Activated CD8-positive, alpha-beta memory T cell treated with anti-CD3 and anti-CD28 coated beads, Interleukin-2, amount 10 ng/mL, durations not matched to agents 7 days and 5 days (primary cell): ENCODE data around the gene LLGL2. TPM values are rescaled to one million over a fixed set of nuclear protein-coding genes. Genes with fewer than 3 reads are reported as not detected.
A peak's percentile ranks its signal among the peaks of the same experiment; 100 is the strongest.

ENCODE experiments used
- ATAC-seq: fragments of 150-1000 bp; cut with Tn5 transposase; one replicate; pipeline ENCODE4 v1.10.0; 2021; ENCODE audit warnings: moderate library complexity
- CTCF ChIA-PET: fragments of 350-600 bp; sonication (Branson Sonifier 250); formaldehyde crosslinking; loops from one replicate; lab custom pipeline; 2021; ENCODE audit warnings: antibody characterized with exemption; lab: Charles Lee
- DNase-seq: peaks from one replicate; pipeline ENCODE4 v3.0.0-alpha.2; 2020
- H3K27ac Mint-ChIP-seq: one replicate; pipeline ENCODE4 v1.8.0; 2021; ENCODE audit warnings: mild to moderate bottlenecking, mixed read lengths
- H3K27me3 Mint-ChIP-seq: one replicate; pipeline ENCODE4 v1.8.0; 2021; ENCODE audit warnings: mixed read lengths
- H3K36me3 Mint-ChIP-seq: one replicate; pipeline ENCODE4 v1.8.0; 2021; ENCODE audit warnings: mild to moderate bottlenecking, mixed read lengths
- H3K4me1 Mint-ChIP-seq: one replicate; pipeline ENCODE4 v1.8.0; 2021; ENCODE audit warnings: mixed read lengths
- H3K4me3 Mint-ChIP-seq: one replicate; pipeline ENCODE4 v1.8.0; 2021; ENCODE audit warnings: mild to moderate bottlenecking, moderate library complexity, mixed read lengths
- H3K9me3 Mint-ChIP-seq: one replicate; pipeline ENCODE4 v1.8.0; 2022; ENCODE audit warnings: low read depth, mixed read lengths
- total RNA-seq, 2 experiments: library from RNA; stranded (reverse); gene quantifications; one replicate each; pipeline ENCODE4 v1.2.3, GENCODE V29; 2021

LLGL2 gene
- total RNA-seq, 2 experiments from 2014 or later: 15.7 to 30.5 TPM

DNA sequence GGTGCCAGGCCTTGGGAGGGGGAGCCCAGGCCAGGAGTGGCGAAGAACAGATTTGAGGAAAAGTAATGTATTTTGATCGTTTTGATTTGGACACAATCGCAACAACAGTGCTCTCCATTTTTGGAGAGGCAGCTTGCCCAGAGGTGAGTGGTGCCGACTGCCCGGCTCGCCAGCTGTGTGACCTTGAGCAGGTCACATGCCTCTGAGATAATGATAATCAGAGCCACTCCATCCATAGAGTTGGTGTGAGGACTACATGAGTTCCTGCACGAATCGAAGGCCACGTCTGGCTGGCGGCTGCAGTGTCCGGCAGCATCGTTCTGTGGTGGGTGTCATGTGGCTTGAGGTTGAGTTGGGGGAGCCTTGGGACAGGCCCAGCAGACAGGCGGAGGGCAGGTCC is 20.7 kb downstream of the LLGL2 start:
- Mint-ChIP-seq H3K9me3 (no peaks in the 10 kb centered on the region), H3K36me3 (no peaks in the 10 kb centered on the region), H3K27ac (no peak overlapping the region), H3K4me3 (no peak overlapping the region), H3K4me1 (peaks cover 4% of the 10 kb centered on the region), H3K27me3 (no peaks in the 10 kb centered on the region)
- DNase-seq (no peak), ATAC-seq (no peak)
- CTCF ChIA-PET: no interaction called here

DNA sequence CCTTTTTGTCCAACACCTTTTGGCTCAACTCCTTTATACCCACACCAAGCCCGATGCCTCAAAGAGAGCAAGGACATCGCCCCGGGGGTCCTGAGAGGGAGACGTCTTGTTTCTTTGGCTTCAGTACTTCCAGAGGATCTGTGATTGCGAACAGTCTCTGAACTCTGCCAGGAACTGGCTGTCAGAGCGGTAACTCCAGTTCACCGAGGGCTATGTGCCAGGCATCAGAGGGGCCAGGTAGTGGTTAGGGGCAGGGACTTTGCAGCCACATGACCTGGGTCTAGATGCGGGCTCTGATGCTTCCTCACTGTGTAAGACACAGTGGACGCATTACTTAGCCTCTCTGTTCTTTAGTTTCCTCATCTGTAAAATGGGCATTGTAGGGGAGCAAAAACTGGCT is 21.6 kb downstream of the LLGL2 start:
- H3K4me3 Mint-ChIP-seq: no peak overlapping the region

DNA sequence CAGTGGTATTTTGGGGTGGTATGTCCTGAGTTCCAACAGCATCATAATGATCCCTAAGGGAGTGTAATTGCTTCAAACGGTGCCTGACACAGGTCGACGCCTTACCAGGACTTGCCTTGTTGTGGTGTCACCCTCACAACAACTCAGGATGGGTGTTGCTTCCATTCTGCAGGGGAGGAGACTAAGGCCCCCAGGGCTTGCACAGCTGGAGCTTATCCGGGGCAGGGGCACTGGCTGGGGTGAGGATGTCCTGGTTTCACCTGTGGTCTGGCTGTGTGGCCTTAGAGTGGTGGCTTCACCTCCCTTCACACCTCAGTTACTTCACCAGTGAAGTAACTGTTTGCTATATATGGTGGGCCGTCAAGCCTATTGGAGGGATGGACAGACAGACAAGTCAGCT is 23.3 kb downstream of the LLGL2 start:
- H3K9me3 Mint-ChIP-seq: no peaks in the 10 kb centered on the region
- no peak for DNase-seq
- ATAC-seq: peak; percentile 12
- no peaks in the 10 kb centered on the region for H3K27me3 Mint-ChIP-seq
- no peaks in the 10 kb centered on the region for H3K36me3 Mint-ChIP-seq
- CTCF ChIA-PET: no interaction called here
- peaks cover 4% of the 10 kb centered on the region for H3K4me1 Mint-ChIP-seq
- no peak overlapping the region for H3K27ac Mint-ChIP-seq
- no peak overlapping the region for H3K4me3 Mint-ChIP-seq

More for the DNA sequence above, 21.6 kb downstream of the LLGL2 start:
- no peak overlapping the region for H3K27ac Mint-ChIP-seq
- H3K36me3 Mint-ChIP-seq: no peaks in the 10 kb centered on the region
- H3K4me1 Mint-ChIP-seq: peaks cover 4% of the 10 kb centered on the region
- H3K9me3 Mint-ChIP-seq: no peaks in the 10 kb centered on the region
- no peaks in the 10 kb centered on the region for H3K27me3 Mint-ChIP-seq
- CTCF ChIA-PET: no interaction called here
- DNase-seq: no peak
- no peak for ATAC-seq

DNA sequence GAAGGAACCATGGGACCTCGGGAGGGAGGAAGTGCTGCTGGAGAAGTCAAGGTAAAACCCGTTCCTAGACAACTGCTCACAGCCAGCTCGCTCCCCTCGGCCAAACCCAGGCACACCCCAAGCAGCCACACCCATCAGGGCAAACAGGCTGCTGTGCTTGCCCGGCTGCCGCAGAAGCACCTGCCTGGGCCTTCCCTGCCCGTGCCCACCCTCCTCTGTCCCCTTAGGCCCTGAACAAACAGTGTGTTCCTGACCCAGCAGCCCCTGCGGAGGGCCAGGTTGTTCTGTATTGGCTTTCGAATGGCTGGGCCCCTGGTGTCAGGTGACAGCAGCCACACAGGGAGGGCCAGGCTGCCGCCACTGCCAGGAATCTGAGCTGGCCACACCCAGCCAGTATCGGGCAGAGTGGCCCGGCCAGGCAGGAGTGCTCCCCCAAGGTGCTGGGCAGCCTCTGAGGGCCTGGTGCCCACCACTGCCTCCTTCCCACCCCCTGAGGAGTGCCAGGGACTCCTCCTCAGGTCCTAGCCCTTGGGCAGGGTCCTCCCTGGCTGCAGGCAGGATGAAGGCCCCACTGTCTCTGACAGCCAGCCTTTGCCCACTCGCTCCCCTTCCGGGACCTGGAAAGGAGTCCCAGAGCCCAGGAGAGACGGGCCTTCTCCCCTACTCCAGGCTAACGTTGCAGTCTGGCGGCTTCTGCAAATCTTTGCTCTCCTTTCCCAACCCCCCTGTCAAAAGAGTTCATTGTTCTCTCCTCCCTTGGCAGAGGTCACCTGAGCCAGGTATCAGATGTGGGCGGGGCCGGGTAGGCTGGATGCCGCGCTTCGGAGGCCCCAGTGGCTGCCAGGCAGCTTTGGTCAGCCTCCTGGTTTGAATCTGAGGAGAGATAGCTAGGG is 24.0 kb downstream of the LLGL2 start:
- CTCF ChIA-PET: no interaction called here
- DNase-seq: no peak
- peaks cover 4% of the 10 kb centered on the region for H3K4me1 Mint-ChIP-seq
- H3K36me3 Mint-ChIP-seq: no peaks in the 10 kb centered on the region
- H3K4me3 Mint-ChIP-seq: no peak overlapping the region
- no peak overlapping the region for H3K27ac Mint-ChIP-seq
- H3K9me3 Mint-ChIP-seq: no peaks in the 10 kb centered on the region
- no peak for ATAC-seq
- H3K27me3 Mint-ChIP-seq: no peaks in the 10 kb centered on the region

DNA sequence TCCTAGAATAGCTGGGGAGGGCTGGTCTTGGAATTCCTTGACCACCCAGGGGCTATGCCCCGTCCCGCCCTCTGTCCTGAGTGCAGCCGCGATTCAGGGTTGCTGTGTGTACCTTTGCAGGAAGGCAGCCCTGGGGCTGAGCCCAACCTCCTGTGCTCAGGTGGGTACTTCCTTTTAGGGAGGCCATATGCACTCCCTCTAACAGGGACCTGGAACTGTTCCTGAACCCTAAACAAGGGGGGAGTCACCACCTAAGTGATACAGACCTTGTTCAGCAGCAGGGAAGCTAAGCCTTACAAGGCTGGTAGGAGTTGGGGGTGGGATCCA is 24.6 kb downstream of the LLGL2 start:
- H3K4me3 Mint-ChIP-seq: no peak overlapping the region
- H3K9me3 Mint-ChIP-seq: no peaks in the 10 kb centered on the region
- no peak for DNase-seq
- H3K36me3 Mint-ChIP-seq: no peaks in the 10 kb centered on the region
- no peak overlapping the region for H3K27ac Mint-ChIP-seq
- no peak for ATAC-seq
- CTCF ChIA-PET: no interaction called here
- H3K4me1 Mint-ChIP-seq: peaks cover 4% of the 10 kb centered on the region
- H3K27me3 Mint-ChIP-seq: no peaks in the 10 kb centered on the region

DNA sequence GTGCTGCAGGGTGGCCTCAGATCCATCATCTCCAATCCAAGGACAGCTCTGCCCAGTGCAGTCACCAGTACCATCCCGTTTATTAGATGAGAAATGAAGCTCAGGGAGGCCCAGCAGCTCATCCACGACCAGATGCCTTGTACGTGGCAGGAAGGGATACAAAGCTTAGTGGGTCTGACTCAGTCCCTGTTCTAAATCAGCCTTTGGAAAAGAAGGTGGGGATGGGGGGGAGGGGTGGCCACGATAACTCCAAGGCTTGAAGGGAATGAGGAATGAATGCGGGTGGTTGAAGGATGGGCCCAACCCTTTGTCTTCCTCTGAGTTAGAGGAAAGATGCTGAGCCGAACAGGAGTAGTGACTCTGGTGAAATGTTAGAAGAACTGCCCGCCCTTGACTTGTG is 25.8 kb downstream of the LLGL2 start:
- H3K27me3 Mint-ChIP-seq: no peaks in the 10 kb centered on the region
- H3K4me3 Mint-ChIP-seq: no peak overlapping the region
- ATAC-seq (no peak), DNase-seq (no peak)
- CTCF ChIA-PET: no interaction called here
- H3K36me3 Mint-ChIP-seq: no peaks in the 10 kb centered on the region
- no peak overlapping the region for H3K27ac Mint-ChIP-seq
- peaks cover 4% of the 10 kb centered on the region for H3K4me1 Mint-ChIP-seq
- no peaks in the 10 kb centered on the region for H3K9me3 Mint-ChIP-seq

DNA sequence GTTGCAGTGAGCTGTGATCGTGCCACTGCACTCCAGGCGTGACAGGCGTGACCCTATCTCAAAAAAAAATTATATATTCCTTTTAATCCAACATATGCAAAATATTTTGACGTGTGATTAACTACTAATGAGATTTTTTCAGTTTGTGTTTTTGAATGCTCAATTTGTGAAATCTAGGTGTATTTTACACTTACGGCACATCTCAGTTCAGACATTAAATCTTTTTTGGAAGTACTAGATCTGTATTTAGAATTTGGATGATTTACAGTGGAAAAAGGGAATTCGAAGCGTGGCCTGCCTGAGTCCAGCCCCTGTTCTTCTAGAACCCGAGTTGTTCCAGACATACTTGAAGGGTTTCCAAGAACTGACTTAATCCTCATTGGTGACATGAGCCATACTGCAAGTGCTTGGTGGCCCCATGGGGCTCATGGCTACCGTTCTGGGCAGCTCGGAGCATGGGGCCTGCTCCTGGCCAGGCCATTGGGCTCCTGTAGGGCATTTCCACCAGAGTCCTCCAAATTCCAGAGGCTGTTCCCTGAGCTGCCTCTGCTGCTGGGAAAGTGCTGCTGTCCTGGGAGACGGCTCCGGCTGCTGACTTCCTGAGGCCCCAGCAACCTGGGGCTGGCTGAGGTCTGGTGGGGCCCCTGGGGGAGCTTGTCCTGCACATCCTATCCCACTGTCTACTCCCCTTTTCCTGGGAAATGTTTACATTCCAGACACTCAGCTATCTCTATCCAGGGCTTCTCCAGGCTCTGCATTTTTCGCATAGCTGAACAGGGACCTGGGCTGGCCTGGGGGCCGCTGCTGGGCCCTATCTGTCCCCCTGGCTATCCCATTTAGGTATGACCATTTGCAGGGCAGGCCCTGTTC is 27.2 kb downstream of the LLGL2 start:
- CTCF ChIA-PET: interaction anchor here (0.6 to 1.3 kb wide), 2 partner anchors 24 to 36 kb away, joined by 3 to 5 read pairs; no protein-coding TSS in a partner anchor
- Mint-ChIP-seq H3K27ac (no peak overlapping the region), H3K4me1 (peaks cover 4% of the 10 kb centered on the region), H3K9me3 (no peaks in the 10 kb centered on the region), H3K36me3 (no peaks in the 10 kb centered on the region), H3K4me3 (no peak overlapping the region), H3K27me3 (no peaks in the 10 kb centered on the region)
- DNase-seq: no peak
- no peak for ATAC-seq

DNA sequence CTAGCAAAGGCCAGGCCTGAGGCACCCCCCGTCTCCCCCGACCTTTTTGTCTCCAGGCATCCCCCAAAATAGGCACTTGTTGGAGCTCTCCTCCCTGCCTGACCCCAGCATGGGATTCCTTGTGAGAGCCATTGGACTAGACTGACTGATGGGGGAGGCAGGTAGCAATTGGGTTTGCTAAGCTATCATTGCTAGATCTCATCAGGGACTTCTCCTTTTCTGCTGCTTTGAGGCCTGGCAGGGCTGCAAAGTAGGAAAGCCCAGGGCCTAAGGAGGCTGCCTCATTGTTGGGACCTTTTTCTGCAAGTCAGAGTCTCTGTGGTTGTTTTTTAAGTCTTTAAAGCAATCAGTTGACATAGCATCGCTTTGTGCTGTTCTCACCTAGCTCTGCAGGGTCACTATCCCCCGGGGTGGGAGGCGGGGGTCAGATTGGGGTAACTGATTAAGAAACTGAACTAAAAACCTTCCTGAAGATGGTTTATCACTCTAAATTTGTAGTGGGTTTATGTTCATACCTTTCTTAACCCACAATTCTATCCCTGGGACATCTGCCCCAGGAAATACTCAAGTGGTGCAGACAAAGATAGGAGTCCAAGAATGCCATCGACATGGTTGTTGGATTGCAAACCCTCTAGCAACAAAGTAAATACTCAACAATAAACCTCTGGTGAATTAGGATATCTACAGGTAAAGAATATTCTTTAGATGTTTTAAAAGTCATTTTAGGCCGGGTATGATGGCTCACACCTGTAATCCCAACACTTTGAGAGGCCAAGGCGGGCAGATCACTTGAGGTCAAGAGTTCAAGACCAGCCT is 28.0 kb downstream of the LLGL2 start:
- H3K27ac Mint-ChIP-seq: no peak overlapping the region
- peaks cover 4% of the 10 kb centered on the region for H3K4me1 Mint-ChIP-seq
- no peak overlapping the region for H3K4me3 Mint-ChIP-seq
- DNase-seq (no peak), ATAC-seq (no peak)
- CTCF ChIA-PET: interaction anchor here (0.6 to 0.7 kb wide), 2 partner anchors 23 to 153 kb away, joined by 3 to 5 read pairs; no protein-coding TSS in a partner anchor
- H3K36me3 Mint-ChIP-seq: no peaks in the 10 kb centered on the region
- no peaks in the 10 kb centered on the region for H3K9me3 Mint-ChIP-seq
- H3K27me3 Mint-ChIP-seq: no peaks in the 10 kb centered on the region

DNA sequence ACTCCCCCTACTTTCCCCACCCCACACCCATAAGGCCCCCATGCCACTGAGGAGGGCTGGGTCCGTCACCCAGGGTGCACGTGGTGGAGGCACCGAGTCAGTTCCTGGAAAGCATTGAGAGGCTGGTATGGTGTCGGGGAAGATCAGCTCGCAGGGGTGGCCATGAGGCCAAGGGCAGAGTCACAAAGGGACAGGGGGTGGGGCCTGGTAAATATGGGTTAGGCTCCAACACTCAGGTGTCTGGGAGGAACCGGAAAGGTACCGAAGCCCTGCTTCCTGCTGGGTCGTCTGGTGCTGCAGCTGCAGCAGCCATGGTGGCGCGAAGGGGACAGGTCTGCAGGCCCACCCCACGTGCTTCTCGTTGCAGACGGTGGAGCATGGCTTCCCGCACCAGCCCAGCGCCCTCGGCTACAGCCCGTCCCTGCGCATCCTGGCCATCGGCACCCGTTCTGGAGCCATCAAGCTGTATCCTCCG is 30.2 kb downstream of the LLGL2 start:
- Mint-ChIP-seq H3K27me3 (no peaks in the 10 kb centered on the region), H3K27ac (no peak overlapping the region), H3K4me3 (no peak overlapping the region), H3K4me1 (no peaks in the 10 kb centered on the region), H3K9me3 (no peaks in the 10 kb centered on the region), H3K36me3 (no peaks in the 10 kb centered on the region)
- CTCF ChIA-PET: no interaction called here
- ATAC-seq (no peak), DNase-seq (no peak)

DNA sequence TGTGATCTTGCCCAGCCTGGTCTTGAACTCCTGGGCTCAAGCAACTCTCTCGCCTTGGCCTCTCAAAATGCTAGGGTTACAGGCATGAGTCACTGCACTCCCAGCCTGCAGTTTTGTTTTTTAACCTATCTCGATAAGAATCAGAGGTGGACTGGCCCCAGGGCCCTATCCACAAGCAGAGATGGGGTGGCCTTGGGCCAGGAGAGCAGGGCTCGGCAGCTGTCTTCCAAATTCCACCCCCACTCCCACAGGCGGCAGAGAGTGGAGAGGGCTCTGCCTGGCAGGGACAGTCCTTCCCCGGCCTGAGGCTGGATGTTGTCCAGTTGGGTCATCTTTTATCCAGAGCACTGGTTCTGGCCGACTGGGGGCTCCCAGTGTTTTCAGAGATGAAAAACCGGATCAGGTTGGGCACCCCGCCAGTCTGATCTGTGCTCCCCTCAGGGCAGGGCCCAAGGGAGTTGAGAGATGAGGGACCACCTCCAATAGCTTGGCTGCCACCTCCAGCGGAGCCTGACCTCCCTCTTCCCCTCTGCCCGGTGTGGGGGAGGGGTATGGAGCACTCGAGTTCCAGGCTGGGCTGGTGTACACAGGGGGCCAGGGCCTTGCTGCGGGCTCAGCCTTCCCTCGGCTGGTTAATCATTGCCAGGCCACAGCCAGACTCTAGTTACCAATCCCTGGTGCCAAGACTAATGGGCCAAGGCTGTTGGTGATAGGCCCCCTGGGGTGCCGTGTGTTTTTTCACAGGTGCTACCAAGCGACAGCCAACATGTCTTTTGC is 31.8 kb downstream of the LLGL2 start:
- H3K4me1 Mint-ChIP-seq: no peaks in the 10 kb centered on the region
- ATAC-seq (no peak), DNase-seq (no peak)
- H3K27me3 Mint-ChIP-seq: no peaks in the 10 kb centered on the region
- CTCF ChIA-PET: no interaction called here
- H3K36me3 Mint-ChIP-seq: no peaks in the 10 kb centered on the region
- H3K4me3 Mint-ChIP-seq: no peak overlapping the region
- no peak overlapping the region for H3K27ac Mint-ChIP-seq
- H3K9me3 Mint-ChIP-seq: no peaks in the 10 kb centered on the region

DNA sequence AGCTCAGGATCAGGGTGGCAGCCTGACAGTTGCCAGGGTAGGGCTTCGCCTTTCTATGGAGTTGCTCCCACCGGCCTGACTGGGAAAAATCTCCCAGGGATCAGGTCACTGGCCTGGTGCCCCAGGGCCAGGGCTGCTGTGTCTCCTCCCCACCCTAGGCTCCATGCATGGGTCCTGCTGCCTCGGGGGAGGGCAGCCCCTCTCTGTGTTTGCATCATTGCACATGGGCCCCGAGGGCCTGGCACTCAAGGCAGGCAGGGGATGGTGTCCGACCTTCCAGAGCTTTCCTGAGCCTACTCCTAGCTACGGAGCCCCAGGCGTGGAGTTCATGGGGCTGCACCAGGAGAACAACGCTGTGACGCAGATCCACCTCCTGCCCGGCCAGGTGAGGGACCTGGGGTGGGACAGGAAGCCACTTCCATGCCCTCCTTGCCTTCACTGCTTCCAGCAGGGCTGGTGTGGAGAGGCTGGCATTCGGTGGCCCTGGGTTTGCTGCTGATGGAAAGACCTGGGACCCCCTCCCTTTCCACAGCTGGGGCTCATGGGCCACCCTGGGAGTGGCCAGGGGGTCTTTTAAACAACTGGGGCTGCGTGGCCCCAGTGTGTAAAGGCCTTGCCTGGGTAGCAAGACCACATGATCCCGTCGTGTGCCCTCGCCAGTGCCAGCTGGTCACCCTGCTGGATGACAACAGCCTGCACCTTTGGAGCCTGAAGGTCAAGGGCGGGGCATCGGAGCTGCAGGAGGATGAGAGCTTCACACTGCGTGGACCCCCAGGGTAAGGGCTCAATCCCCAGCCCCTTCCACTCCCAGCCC is 32.6 kb downstream of the LLGL2 start:
- CTCF ChIA-PET: no interaction called here
- no peak overlapping the region for H3K27ac Mint-ChIP-seq
- no peaks in the 10 kb centered on the region for H3K4me1 Mint-ChIP-seq
- no peak overlapping the region for H3K4me3 Mint-ChIP-seq
- H3K27me3 Mint-ChIP-seq: no peaks in the 10 kb centered on the region
- no peaks in the 10 kb centered on the region for H3K36me3 Mint-ChIP-seq
- DNase-seq (no peak), ATAC-seq (no peak)
- no peaks in the 10 kb centered on the region for H3K9me3 Mint-ChIP-seq
